Naive B cell (primary cell): ENCODE measurements around the gene HK2. TPM values are rescaled to one million over a fixed set of nuclear protein-coding genes. Genes with fewer than 3 reads are reported as not detected.

Experiments used
- ATAC-seq, 2 donors: fragments of 150-1000 bp; cut with Tn5 transposase; 2 replicates each; pipeline ENCODE4 v1.10.0; 2021; ENCODE audit warnings: low read depth in 2 of 2, mild to moderate bottlenecking in 2 of 2, moderate library complexity in 2 of 2
- DNase-seq: peaks from one replicate; pipeline ENCODE4 v3.0.0; 2022
- H3K27ac Mint-ChIP-seq, 6 donors: one replicate each; pipeline ENCODE4 v1.8.0; 2020 to 2022; ENCODE audit warnings: mild to moderate bottlenecking in 6 of 6, mixed read lengths in 6 of 6, moderate library complexity in 5 of 6, inconsistent platforms in 2 of 6
- H3K27me3 Mint-ChIP-seq, 3 donors: one replicate each; pipeline ENCODE4 v1.8.0; 2021 to 2022; ENCODE audit warnings: mixed read lengths in 3 of 3, mild to moderate bottlenecking in 1 of 3
- H3K36me3 Mint-ChIP-seq, 2 donors: one replicate each; pipeline ENCODE4 v1.8.0; 2020 to 2022; ENCODE audit warnings: mixed read lengths in 2 of 2, inconsistent platforms in 1 of 2, mild to moderate bottlenecking in 1 of 2
- H3K4me1 Mint-ChIP-seq, 3 donors: one replicate each; pipeline ENCODE4 v1.8.0; 2020 to 2022; ENCODE audit warnings: mixed read lengths in 3 of 3, inconsistent platforms in 1 of 3, mild to moderate bottlenecking in 1 of 3, moderate library complexity in 1 of 3
- H3K4me3 Mint-ChIP-seq, 8 donors: one replicate each; pipeline ENCODE4 v1.8.0; 2020 to 2022; ENCODE audit warnings: mild to moderate bottlenecking in 8 of 8, mixed read lengths in 8 of 8, moderate library complexity in 8 of 8, inconsistent platforms in 2 of 8
- H3K9me3 Mint-ChIP-seq, 7 donors: one replicate each; pipeline ENCODE4 v1.8.0; 2020 to 2022; ENCODE audit warnings: mixed read lengths in 7 of 7, mild to moderate bottlenecking in 5 of 7, inconsistent platforms in 2 of 7, moderate library complexity in 1 of 7
- polyA plus RNA-seq, 6 donors: library from polyadenylated mRNA; unstranded; fragments of 300-500 nt; fragmentation: Illumina TruSeq; gene quantifications; one replicate each; pipeline ENCODE4 v1.2.3, GENCODE V29; 2021; ENCODE audit warnings: low read depth in 6 of 6

HK2 gene
- polyA plus RNA-seq, 6 donors from 2014 or later: 3.1 to 8.3 (median 6.1) TPM

- Mint-ChIP-seq H3K9me3 (no peaks in the 10 kb centered on the region), H3K4me3 (peak overlapping the region in 1 of 8 donors; percentile 52), H3K27me3 (no peaks in the 10 kb centered on the region), H3K36me3 (peaks cover 11 to 29% of the 10 kb centered on the region in 2 donors), H3K4me1 (no peaks in the 10 kb centered on the region), H3K27ac (no peak overlapping the region)
- no peak for ATAC-seq
- DNase-seq: no peak
These were observed 44.6 kb downstream of the HK2 start for GRCh38 chr2:74878551-74878950.

GRCh38 chr2:74880054-74880728, 46.3 kb downstream of the HK2 start:
- peaks cover 14 to 34% of the 10 kb centered on the region in 2 donors for H3K36me3 Mint-ChIP-seq
- H3K4me3 Mint-ChIP-seq: no peak overlapping the region
- H3K27me3 Mint-ChIP-seq: no peaks in the 10 kb centered on the region
- DNase-seq: no peak
- no peaks in the 10 kb centered on the region for H3K4me1 Mint-ChIP-seq
- no peaks in the 10 kb centered on the region for H3K9me3 Mint-ChIP-seq
- peak overlapping the region in 1 of 6 donors; percentile 66 for H3K27ac Mint-ChIP-seq
- ATAC-seq: no peak

DNA sequence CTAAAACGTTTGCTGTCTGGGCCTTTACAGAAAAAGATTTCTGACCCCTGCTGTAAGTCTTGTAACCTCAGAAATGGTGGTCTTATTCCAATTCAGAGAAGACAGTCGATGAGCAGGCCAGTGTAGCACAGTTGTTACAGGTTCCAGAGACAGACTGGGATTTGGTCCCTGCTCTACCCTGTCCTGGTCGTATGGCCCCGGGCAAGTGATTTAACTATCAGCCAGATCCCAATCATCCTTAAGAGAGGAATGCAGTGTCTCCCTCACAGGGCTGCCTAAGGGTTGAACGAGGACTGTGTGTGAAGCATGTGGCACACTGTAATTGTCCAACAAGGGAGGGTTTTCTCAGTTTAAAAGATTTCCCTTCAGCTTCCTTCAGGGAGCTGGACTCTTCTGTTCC, 47.2 kb downstream of the HK2 start:
- H3K27ac Mint-ChIP-seq: no peak overlapping the region
- peaks cover 16 to 44% of the 10 kb centered on the region in 2 donors for H3K36me3 Mint-ChIP-seq

DNA sequence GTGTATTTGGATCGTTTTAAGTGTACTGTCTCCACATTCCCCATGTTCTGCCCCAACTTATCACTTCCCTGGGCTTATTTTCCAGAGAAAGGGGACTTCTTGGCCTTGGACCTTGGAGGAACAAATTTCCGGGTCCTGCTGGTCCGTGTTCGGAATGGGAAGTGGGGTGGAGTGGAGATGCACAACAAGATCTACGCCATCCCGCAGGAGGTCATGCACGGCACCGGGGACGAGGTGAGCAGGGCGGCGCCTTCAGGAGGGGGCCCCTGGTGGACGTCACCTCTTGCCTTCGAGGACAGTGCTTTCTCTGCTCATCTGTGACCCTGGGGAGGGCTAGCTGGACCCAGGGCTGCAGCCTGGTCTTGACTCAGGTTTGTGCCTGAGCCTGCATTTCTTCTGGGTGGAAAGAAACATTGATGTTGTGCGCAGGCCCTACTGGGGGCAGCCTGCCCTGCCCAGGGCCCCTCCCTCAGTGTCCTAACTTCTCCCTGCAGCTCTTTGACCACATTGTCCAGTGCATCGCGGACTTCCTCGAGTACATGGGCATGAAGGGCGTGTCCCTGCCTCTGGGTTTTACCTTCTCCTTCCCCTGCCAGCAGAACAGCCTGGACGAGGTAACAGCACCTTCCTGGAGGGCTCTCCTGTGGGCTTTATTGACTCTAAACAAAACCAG, 47.8 kb downstream of the HK2 start:
- ATAC-seq (no peak), DNase-seq (no peak)
- peaks cover 16 to 50% of the 10 kb centered on the region in 2 donors for H3K36me3 Mint-ChIP-seq
- peaks cover 0 to 3% (median 0%) of the 10 kb centered on the region in 3 donors for H3K4me1 Mint-ChIP-seq
- H3K4me3 Mint-ChIP-seq: peak overlapping the region in 1 of 8 donors; percentile 44
- peak overlapping the region in 1 of 6 donors; percentile 49 for H3K27ac Mint-ChIP-seq
- no peaks in the 10 kb centered on the region for H3K9me3 Mint-ChIP-seq
- H3K27me3 Mint-ChIP-seq: no peaks in the 10 kb centered on the region

More for the DNA sequence above, 47.2 kb downstream of the HK2 start:
- ATAC-seq: no peak
- DNase-seq: no peak
- H3K27me3 Mint-ChIP-seq: no peaks in the 10 kb centered on the region
- no peak overlapping the region for H3K4me3 Mint-ChIP-seq
- peaks cover 0 to under 1% (median 0%) of the 10 kb centered on the region in 3 donors for H3K4me1 Mint-ChIP-seq
- H3K9me3 Mint-ChIP-seq: no peaks in the 10 kb centered on the region

GRCh38 chr2:74882299-74882687, 48.4 kb downstream of the HK2 start:
- no peak overlapping the region for H3K4me3 Mint-ChIP-seq
- peaks cover 0 to 3% (median 0%) of the 10 kb centered on the region in 3 donors for H3K4me1 Mint-ChIP-seq
- no peaks in the 10 kb centered on the region for H3K9me3 Mint-ChIP-seq
- ATAC-seq (no peak), DNase-seq (no peak)
- H3K27me3 Mint-ChIP-seq: no peaks in the 10 kb centered on the region
- peaks cover 16 to 52% of the 10 kb centered on the region in 2 donors for H3K36me3 Mint-ChIP-seq
- peak overlapping the region in 1 of 6 donors; percentile 49 for H3K27ac Mint-ChIP-seq

DNA sequence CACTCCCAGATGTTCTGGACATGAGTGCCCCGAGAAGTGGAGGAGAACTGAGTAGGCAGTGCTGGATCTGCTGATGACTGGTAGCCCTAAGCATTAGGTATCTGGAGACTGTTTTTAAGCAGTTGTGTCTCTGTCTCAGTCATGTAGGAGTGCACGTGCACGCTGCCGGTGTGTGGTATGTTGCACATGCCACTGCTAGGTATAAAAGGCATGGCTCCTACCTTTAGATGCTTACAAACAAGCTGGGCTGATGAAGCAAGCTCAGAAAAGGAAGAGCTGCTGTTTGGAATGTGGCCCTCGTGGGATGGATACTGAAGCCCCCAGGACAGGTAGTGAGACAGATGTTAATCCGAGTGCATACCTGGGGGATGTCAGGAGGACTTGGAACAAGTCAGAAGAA, 49.1 kb downstream of the HK2 start:
- H3K27me3 Mint-ChIP-seq: no peaks in the 10 kb centered on the region
- ATAC-seq (no peak), DNase-seq (no peak)
- H3K9me3 Mint-ChIP-seq: no peaks in the 10 kb centered on the region
- no peak overlapping the region for H3K4me3 Mint-ChIP-seq
- H3K4me1 Mint-ChIP-seq: peaks cover 0 to 3% (median 0%) of the 10 kb centered on the region in 3 donors
- peaks cover 20 to 52% of the 10 kb centered on the region in 2 donors for H3K36me3 Mint-ChIP-seq
- peak overlapping the region in 2 of 6 donors; percentile 22 to 94 for H3K27ac Mint-ChIP-seq

DNA sequence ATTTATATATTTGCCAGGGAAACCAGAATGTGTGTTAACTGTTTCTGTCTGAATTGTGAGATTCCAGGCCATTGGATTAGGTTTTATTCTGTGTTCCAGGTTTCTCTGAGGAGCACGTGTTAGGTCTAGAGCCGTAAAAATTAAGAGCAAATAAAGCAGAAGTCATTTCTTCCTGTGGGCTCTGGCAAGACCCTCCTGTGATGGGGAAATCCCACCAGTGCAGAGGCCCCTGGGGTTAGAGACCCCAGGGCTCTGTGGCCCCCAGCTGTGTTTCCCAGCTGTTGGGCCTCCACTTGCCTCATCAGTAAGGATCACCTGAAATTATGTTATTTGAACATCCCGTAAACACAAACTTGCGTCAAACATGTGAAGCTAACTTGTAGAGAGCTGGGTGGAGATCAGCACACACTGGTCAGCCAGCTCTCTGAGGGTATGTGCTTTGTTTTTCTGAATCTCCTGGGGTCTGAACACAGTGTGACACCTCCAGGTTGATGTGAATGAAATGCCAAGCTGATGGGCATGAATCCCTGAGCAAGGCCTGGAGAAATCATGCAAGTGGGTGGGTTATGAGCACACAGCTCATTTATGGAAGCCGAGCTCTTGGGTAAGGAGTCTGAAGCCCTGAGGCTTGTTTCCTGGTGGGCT, 50.3 kb downstream of the HK2 start:
- Mint-ChIP-seq H3K4me1 (peaks cover 0 to 3% (median 0%) of the 10 kb centered on the region in 3 donors), H3K9me3 (no peaks in the 10 kb centered on the region), H3K27me3 (no peaks in the 10 kb centered on the region), H3K36me3 (peaks cover 32 to 50% of the 10 kb centered on the region in 2 donors), H3K4me3 (no peak overlapping the region), H3K27ac (peak overlapping the region in 1 of 6 donors; percentile 12)
- ATAC-seq (no peak), DNase-seq (no peak)

DNA sequence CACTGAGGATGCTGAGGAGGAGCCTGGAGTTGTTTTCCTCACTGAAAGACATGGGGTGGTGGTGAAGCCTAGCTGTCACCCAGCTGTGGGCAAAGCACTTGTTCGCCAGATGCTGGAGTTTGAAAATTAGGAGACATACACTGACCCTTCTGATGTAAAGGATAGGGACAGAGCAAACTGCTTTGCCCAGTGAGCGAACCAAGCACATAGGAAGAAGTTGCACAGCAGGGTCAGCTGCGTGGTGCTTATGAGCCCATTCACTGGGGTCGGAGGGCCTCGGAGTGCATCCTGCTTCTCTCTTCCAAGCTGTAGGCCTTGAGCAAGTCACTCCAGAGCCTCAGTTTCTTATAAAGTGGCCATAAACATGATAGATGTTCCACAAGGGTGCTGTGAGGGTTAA, 50.9 kb downstream of the HK2 start:
- Mint-ChIP-seq H3K27me3 (no peaks in the 10 kb centered on the region), H3K4me1 (peaks cover 0 to 3% (median 0%) of the 10 kb centered on the region in 3 donors), H3K9me3 (no peaks in the 10 kb centered on the region), H3K4me3 (no peak overlapping the region), H3K36me3 (peaks cover 39 to 50% of the 10 kb centered on the region in 2 donors), H3K27ac (no peak overlapping the region)
- DNase-seq (no peak), ATAC-seq (no peak)

DNA sequence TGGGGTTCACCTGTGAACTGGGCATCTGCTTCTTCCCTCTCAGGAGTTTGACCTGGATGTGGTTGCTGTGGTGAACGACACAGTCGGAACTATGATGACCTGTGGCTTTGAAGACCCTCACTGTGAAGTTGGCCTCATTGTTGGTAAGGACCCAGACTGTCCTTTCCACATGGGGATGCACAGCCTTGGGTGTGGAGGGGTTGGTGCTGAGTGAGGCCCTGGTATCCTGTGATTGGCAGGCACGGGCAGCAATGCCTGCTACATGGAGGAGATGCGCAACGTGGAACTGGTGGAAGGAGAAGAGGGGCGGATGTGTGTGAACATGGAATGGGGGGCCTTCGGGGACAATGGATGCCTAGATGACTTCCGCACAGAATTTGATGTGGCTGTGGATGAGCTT, 52.3 kb downstream of the HK2 start:
- H3K27me3 Mint-ChIP-seq: no peaks in the 10 kb centered on the region
- ATAC-seq (no peak), DNase-seq (no peak)
- H3K27ac Mint-ChIP-seq: peak overlapping the region in 3 of 6 donors; percentile 9 to 78 (median 34)
- no peaks in the 10 kb centered on the region for H3K9me3 Mint-ChIP-seq
- peaks cover 51 to 60% of the 10 kb centered on the region in 2 donors for H3K36me3 Mint-ChIP-seq
- H3K4me3 Mint-ChIP-seq: no peak overlapping the region
- peaks cover 0 to 3% (median 0%) of the 10 kb centered on the region in 3 donors for H3K4me1 Mint-ChIP-seq

GRCh38 chr2:74886811-74887210, 52.9 kb downstream of the HK2 start:
- DNase-seq (no peak), ATAC-seq (no peak)
- no peak overlapping the region for H3K4me3 Mint-ChIP-seq
- H3K36me3 Mint-ChIP-seq: peaks cover 52 to 65% of the 10 kb centered on the region in 2 donors
- no peaks in the 10 kb centered on the region for H3K27me3 Mint-ChIP-seq
- H3K9me3 Mint-ChIP-seq: no peaks in the 10 kb centered on the region
- H3K4me1 Mint-ChIP-seq: peaks cover 0 to 3% (median 0%) of the 10 kb centered on the region in 3 donors
- no peak overlapping the region for H3K27ac Mint-ChIP-seq

- ATAC-seq: no peak
- Mint-ChIP-seq H3K36me3 (peaks cover 57 to 65% of the 10 kb centered on the region in 2 donors), H3K27ac (no peak overlapping the region)
These were observed 53.6 kb downstream of the HK2 start for GRCh38 chr2:74887445-74887951.

DNA sequence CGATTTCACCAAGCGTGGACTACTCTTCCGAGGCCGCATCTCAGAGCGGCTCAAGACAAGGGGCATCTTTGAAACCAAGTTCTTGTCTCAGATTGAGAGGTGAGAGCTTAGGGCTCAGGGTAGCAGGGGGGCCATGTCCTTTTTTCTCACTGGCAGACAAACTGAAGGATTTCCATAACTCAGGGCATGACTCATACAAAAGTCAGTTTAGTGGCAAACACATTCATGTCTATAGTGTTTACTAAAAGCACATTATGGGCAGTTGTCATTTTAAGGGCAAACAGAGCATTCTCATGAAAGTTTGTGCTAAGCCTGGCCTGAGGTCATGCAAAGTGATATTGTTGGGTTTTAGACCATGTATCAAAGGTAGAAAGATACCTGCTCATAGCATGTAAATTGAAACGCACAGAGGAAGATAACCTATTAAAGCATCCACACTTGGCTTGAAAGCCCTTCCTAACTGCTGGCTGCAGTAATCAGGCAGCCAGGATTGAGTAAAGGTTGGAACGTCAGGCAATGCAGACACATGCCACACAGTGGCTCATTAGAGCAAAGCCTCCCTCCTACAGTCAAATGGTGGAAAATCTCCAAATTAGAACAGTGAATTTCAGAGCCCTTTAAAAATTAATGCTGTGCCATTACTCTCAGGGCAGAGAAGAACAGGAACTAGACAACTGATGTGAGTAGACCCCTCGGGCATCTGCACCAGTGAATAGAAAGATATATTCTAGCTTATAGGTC, 54.2 kb downstream of the HK2 start:
- H3K4me3 Mint-ChIP-seq: no peak overlapping the region
- peak overlapping the region in 1 of 6 donors; percentile 46 for H3K27ac Mint-ChIP-seq
- no peaks in the 10 kb centered on the region for H3K9me3 Mint-ChIP-seq
- H3K4me1 Mint-ChIP-seq: peaks cover 0 to 3% (median 0%) of the 10 kb centered on the region in 3 donors
- ATAC-seq (no peak), DNase-seq (no peak)
- no peaks in the 10 kb centered on the region for H3K27me3 Mint-ChIP-seq
- peaks cover 61 to 62% of the 10 kb centered on the region in 2 donors for H3K36me3 Mint-ChIP-seq

More at GRCh38 chr2:74887445-74887951, 53.6 kb downstream of the HK2 start:
- Mint-ChIP-seq H3K9me3 (no peaks in the 10 kb centered on the region), H3K4me3 (no peak overlapping the region), H3K27me3 (no peaks in the 10 kb centered on the region), H3K4me1 (peaks cover 0 to 3% (median 0%) of the 10 kb centered on the region in 3 donors)
- DNase-seq: no peak

- no peak for DNase-seq
- peak overlapping the region in 1 of 6 donors; percentile 32 for H3K27ac Mint-ChIP-seq
These were observed 55.2 kb downstream of the HK2 start for GRCh38 chr2:74889159-74889558.

More at GRCh38 chr2:74889159-74889558, 55.2 kb downstream of the HK2 start:
- H3K4me3 Mint-ChIP-seq: peak overlapping the region in 1 of 8 donors; percentile 42
- ATAC-seq: no peak
- no peaks in the 10 kb centered on the region for H3K27me3 Mint-ChIP-seq
- H3K9me3 Mint-ChIP-seq: no peaks in the 10 kb centered on the region
- peaks cover 57 to 72% of the 10 kb centered on the region in 2 donors for H3K36me3 Mint-ChIP-seq
- peaks cover 0 to 3% (median 0%) of the 10 kb centered on the region in 3 donors for H3K4me1 Mint-ChIP-seq
